ENCODE data around the gene TXNRD3. TPM values are rescaled to one million over a fixed set of nuclear protein-coding genes. Genes with fewer than 3 reads are reported as not detected.

TXNRD3 gene
- total RNA-seq, 1 experiment from 2014 or later: 6.9 TPM

GRCh38 chr3:126606001-126606400, 48.9 kb downstream of the TXNRD3 start (continued):
- no peak for TF ChIP-seq ELF4 (CRISPR knock-in tag; IDR thresholded peaks at IDR 0.05; ENCODE audit: low read depth)
- TF ChIP-seq HMGXB4 (CRISPR knock-in tag; IDR thresholded peaks at IDR 0.05): no peak
- no peak for TF ChIP-seq OVOL2 (CRISPR knock-in tag; IDR thresholded peaks at IDR 0.05; ENCODE audit: borderline replicate concordance)
- TF ChIP-seq ZNF416 (CRISPR knock-in tag; IDR thresholded peaks at IDR 0.05): no peak
- TF ChIP-seq TEAD4 (CRISPR knock-in tag; IDR thresholded peaks at IDR 0.05): no peak
- no peak for TF ChIP-seq ZNF281 (CRISPR knock-in tag; IDR thresholded peaks at IDR 0.05)

GRCh38 chr3:126604691-126605090, 50.2 kb downstream of the TXNRD3 start:
- no peaks in the 10 kb centered on the region for H3K4me1 Mint-ChIP-seq
- TF ChIP-seq RORB (CRISPR knock-in tag; IDR thresholded peaks at IDR 0.05) (no peak), MLX (CRISPR knock-in tag; IDR thresholded peaks at IDR 0.05) (no peak), RELA (CRISPR knock-in tag; IDR thresholded peaks at IDR 0.05; ENCODE audit: borderline replicate concordance) (no peak), ZNF512 (CRISPR knock-in tag; IDR thresholded peaks at IDR 0.05; ENCODE audit: borderline replicate concordance) (no peak), STAT6 (CRISPR knock-in tag; conservative IDR thresholded peaks at IDR 0.05; ENCODE audit: low read depth) (no peak), ZNF281 (CRISPR knock-in tag; IDR thresholded peaks at IDR 0.05) (no peak), KAT7 (CRISPR knock-in tag; IDR thresholded peaks at IDR 0.05; ENCODE audit: borderline replicate concordance) (no peak), FOXK1 (CRISPR knock-in tag; IDR thresholded peaks at IDR 0.05) (no peak)
- ChIA-PET CTCF (no interaction called here), POLR2A (no interaction called here)
- H3K4me3 Mint-ChIP-seq: no peak overlapping the region
- ATAC-seq (no peak), DNase-seq (ENCODE audit: low spot score) (no peak)
- H3K27me3 Mint-ChIP-seq (ENCODE audit: low read depth): no peaks in the 10 kb centered on the region; the same call in 1 of the 2 replicates
- H3K36me3 Mint-ChIP-seq: no peaks in the 10 kb centered on the region; the same call in 1 of the 2 replicates
- no peak overlapping the region for H3K27ac Mint-ChIP-seq
- no peaks in the 10 kb centered on the region for H3K9me3 Mint-ChIP-seq

Data from WTC11 (cell line).